ENCODE data around the gene TCF4.

Gene TCF4

DNA sequence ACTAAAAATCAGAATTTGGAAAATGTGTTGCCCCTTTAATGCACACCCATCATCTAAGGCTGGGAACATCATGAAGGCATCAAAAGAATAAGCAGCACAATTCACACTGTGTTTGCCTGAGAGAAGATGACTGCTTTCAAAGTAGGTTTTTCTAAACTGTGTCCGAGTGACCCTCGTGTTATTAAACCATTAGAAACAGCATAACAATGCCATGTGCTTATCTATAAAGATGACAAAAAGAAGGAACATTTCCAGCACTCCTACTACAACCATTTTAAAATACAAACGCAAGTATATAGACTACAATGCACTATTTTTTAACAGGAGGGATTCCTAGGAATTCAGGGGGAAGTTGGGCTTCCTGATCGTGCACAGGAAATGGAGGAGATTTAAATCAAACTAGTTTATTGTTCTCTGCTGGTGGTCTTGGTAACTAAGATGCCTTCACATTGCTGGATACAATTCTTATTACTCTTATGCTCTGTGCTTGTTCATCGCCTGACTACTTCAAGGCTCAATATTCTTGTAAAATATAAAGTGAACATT lies 322.8 kb downstream of the TCF4 start (continued):
- TF ChIP-seq, protein P1, sequence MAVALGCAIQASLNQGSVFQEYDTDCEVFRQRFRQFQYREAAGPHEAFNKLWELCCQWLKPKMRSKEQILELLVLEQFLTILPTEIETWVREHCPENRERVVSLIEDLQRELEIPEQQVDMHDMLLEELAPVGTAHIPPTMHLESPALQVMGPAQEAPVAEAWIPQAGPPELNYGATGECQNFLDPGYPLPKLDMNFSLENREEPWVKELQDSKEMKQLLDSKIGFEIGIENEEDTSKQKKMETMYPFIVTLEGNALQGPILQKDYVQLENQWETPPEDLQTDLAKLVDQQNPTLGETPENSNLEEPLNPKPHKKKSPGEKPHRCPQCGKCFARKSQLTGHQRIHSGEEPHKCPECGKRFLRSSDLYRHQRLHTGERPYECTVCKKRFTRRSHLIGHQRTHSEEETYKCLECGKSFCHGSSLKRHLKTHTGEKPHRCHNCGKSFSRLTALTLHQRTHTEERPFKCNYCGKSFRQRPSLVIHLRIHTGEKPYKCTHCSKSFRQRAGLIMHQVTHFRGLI (tag by site-specific recombination; IDR thresholded peaks at IDR 0.05), result no peak

DNA sequence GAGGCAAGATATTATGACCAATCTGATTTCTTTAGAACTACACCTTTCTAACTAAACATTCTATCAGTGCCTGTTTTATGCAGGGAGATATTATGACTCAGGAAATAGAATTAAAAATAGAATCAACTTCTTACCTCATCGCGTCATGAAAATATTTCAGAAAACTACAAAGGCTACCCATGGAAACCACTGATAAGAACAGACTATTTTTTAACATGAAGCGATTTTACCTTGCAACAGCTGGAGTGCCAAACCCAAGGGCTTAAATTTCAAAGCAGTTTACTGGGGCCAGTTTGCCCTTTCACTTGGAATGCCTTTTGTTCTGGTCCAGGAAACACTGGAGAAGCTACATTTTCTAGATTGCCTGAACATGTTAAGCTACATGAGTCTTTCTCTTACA lies 323.9 kb downstream of the TCF4 start:
- TF ChIP-seq, protein P2, sequence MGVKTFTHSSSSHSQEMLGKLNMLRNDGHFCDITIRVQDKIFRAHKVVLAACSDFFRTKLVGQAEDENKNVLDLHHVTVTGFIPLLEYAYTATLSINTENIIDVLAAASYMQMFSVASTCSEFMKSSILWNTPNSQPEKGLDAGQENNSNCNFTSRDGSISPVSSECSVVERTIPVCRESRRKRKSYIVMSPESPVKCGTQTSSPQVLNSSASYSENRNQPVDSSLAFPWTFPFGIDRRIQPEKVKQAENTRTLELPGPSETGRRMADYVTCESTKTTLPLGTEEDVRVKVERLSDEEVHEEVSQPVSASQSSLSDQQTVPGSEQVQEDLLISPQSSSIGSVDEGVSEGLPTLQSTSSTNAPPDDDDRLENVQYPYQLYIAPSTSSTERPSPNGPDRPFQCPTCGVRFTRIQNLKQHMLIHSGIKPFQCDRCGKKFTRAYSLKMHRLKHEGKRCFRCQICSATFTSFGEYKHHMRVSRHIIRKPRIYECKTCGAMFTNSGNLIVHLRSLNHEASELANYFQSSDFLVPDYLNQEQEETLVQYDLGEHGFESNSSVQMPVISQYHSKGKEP (tag by site-specific recombination; IDR thresholded peaks at IDR 0.05), result no peak
- TF ChIP-seq, protein P3, sequence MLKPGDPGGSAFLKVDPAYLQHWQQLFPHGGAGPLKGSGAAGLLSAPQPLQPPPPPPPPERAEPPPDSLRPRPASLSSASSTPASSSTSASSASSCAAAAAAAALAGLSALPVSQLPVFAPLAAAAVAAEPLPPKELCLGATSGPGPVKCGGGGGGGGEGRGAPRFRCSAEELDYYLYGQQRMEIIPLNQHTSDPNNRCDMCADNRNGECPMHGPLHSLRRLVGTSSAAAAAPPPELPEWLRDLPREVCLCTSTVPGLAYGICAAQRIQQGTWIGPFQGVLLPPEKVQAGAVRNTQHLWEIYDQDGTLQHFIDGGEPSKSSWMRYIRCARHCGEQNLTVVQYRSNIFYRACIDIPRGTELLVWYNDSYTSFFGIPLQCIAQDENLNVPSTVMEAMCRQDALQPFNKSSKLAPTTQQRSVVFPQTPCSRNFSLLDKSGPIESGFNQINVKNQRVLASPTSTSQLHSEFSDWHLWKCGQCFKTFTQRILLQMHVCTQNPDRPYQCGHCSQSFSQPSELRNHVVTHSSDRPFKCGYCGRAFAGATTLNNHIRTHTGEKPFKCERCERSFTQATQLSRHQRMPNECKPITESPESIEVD (tag by site-specific recombination; IDR thresholded peaks at IDR 0.05), result 0 out of 2 replicates have a peak, but pooled peaks have one; percentile 45
- no peak overlapping the region for H3K27ac ChIP-seq (ENCODE audit: extremely low read depth, low read depth, low read length)
- peaks cover 13 to 23% of the 10 kb centered on the region in 2 experiments for H3K36me3 ChIP-seq (ENCODE audit: control insufficient read depth in 2 of 2, insufficient read depth in 1 of 2, low read length in 2 of 2)
- no peak overlapping the region for H3K4me3 ChIP-seq (ENCODE audit: low read depth, low read length)
- ChIA-PET CTCF (no interaction called here), POLR2A (no interaction called here)
- H3K4me1 ChIP-seq (ENCODE audit: control insufficient read depth, insufficient read depth, low read length), result peaks cover 3% of the 10 kb centered on the region
- H3K9me3 ChIP-seq (ENCODE audit: control insufficient read depth, insufficient read depth, low read depth, low read length), result no peaks in the 10 kb centered on the region

DNA sequence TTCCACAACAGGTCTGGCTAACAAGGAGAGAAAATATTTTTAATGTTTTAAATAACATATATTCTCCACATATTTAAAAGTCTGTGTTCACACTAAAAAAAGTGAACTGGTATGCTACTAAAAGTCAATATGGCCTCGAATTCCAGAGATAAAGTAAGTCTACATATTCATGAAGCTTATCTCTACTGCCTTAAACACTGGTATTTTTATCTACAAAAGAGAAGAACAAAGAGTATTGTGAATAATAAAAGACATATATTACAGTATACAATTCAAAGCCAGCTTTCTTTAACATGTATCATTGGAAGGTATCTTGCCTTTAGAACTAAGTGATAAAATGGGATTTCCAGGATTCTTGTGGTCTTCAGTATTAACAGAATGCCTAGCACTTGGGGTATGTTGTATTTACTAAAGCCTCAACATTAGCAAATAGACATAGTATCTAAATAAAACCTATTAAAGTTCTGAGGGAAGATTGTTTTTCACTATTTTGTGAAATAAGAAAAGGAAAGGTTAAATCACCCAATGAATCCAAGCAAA lies 325.9 kb downstream of the TCF4 start:
- peaks cover 9 to 16% of the 10 kb centered on the region in 2 experiments for H3K36me3 ChIP-seq (ENCODE audit: control insufficient read depth in 2 of 2, insufficient read depth in 1 of 2, low read length in 2 of 2)
- ChIA-PET CTCF (interaction anchor here (0.7 to 2.0 kb wide), 2 partner anchors 27 to 599 kb away, joined by 3 to 5 read pairs; no protein-coding TSS in a partner anchor), POLR2A (no interaction called here)
- TF ChIP-seq ZNF600 (tag by site-specific recombination; IDR thresholded peaks at IDR 0.05), result no peak
- H3K9me3 ChIP-seq (ENCODE audit: control insufficient read depth, insufficient read depth, low read depth, low read length), result no peaks in the 10 kb centered on the region
- H3K4me3 ChIP-seq (ENCODE audit: low read depth, low read length), result no peak overlapping the region
- H3K4me1 ChIP-seq (ENCODE audit: control insufficient read depth, insufficient read depth, low read length), result peaks cover 3% of the 10 kb centered on the region
- no peak overlapping the region for H3K27ac ChIP-seq (ENCODE audit: extremely low read depth, low read depth, low read length)

DNA sequence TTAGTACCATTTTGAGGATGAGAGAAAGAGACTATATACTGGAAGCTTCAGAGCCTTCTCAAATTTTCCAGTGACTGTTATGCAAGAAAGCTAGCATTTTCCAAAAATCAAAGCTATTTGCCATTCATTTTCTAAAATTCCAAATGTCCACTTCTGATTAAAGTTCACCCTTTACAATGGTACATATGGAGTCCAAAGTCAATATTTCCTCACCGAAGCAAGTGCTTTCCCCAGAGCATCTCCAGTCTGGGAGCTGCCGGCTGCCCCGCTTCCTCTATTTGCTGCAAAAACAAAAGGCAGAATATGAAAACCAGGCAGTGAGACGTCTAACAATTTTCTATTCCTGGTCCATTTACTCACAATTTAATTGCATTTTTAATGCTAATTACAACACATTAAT lies 326.7 kb downstream of the TCF4 start:
- ChIA-PET CTCF (interaction anchor here (0.7 to 2.0 kb wide), 2 partner anchors 27 to 600 kb away, joined by 3 to 5 read pairs; no protein-coding TSS in a partner anchor), POLR2A (no interaction called here)
- H3K36me3 ChIP-seq (ENCODE audit: control insufficient read depth in 2 of 2, insufficient read depth in 1 of 2, low read length in 2 of 2), result peaks cover 9% of the 10 kb centered on the region in 2 experiments
- no peak overlapping the region for H3K4me3 ChIP-seq (ENCODE audit: low read depth, low read length)
- no peak overlapping the region for H3K27ac ChIP-seq (ENCODE audit: extremely low read depth, low read depth, low read length)
- no peaks in the 10 kb centered on the region for H3K9me3 ChIP-seq (ENCODE audit: control insufficient read depth, insufficient read depth, low read depth, low read length)
- H3K4me1 ChIP-seq (ENCODE audit: control insufficient read depth, insufficient read depth, low read length), result peaks cover 3% of the 10 kb centered on the region
- TF ChIP-seq ZNF121 (tag by site-specific recombination; IDR thresholded peaks at IDR 0.05) (no peak), YY2 (tag by site-specific recombination; IDR thresholded peaks at IDR 0.05) (no peak), ZNF214 (tag by site-specific recombination; IDR thresholded peaks at IDR 0.05; ENCODE audit: borderline replicate concordance) (no peak), ZNF433 (tag by site-specific recombination; IDR thresholded peaks at IDR 0.05; ENCODE audit: low read depth) (no peak), SALL2 (tag by site-specific recombination; IDR thresholded peaks at IDR 0.05; ENCODE audit: borderline replicate concordance) (no peak)
- TF ChIP-seq, protein P4, sequence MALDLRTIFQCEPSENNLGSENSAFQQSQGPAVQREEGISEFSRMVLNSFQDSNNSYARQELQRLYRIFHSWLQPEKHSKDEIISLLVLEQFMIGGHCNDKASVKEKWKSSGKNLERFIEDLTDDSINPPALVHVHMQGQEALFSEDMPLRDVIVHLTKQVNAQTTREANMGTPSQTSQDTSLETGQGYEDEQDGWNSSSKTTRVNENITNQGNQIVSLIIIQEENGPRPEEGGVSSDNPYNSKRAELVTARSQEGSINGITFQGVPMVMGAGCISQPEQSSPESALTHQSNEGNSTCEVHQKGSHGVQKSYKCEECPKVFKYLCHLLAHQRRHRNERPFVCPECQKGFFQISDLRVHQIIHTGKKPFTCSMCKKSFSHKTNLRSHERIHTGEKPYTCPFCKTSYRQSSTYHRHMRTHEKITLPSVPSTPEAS (tag by site-specific recombination; IDR thresholded peaks at IDR 0.05), result no peak
